Kidney (tissue), 14 donors: ENCODE data around the gene EMX1. TPM values are rescaled to one million over a fixed set of nuclear protein-coding genes. Genes with fewer than 3 reads are reported as not detected.
A peak's percentile ranks its signal among the peaks of the same experiment; 100 is the strongest.

Experiments
- DNase-seq, 5 donors: peaks; one replicate each; pipeline ENCODE4 v3.0.0-alpha.2; 2013 to 2020
- FAIRE-seq: peaks from 2 replicates; lab custom pipeline; 2012; peaks lifted over from hg19 to GRCh38; lab: Jason Lieb, UNC
- H3K27ac ChIP-seq, 2 donors: one replicate each; pipeline ENCODE4 v1.7.0; 2013; ENCODE audit warnings: low read depth in 2 of 2, low read length in 2 of 2, inconsistent platforms in 1 of 2
- H3K27me3 ChIP-seq: one replicate; pipeline ENCODE4 v1.7.1; 2013; ENCODE audit warnings: low read length, inconsistent platforms; ENCODE audit not compliant: control insufficient read depth, insufficient read depth
- H3K36me3 ChIP-seq, 3 donors: one replicate each; pipeline versions ENCODE4 v1.7.0 to v1.7.1; 2013; ENCODE audit warnings: low read length in 3 of 3, control low read depth in 1 of 3, inconsistent platforms in 1 of 3; ENCODE audit not compliant: insufficient read depth in 3 of 3, control insufficient read depth in 2 of 3
- H3K4me1 ChIP-seq, 3 donors: one replicate each; pipeline versions ENCODE4 v1.7.0 to v1.7.1; 2013; ENCODE audit warnings: low read length in 3 of 3, inconsistent platforms in 1 of 3, low read depth in 1 of 3; ENCODE audit not compliant: control insufficient read depth in 2 of 3, insufficient read depth in 2 of 3
- H3K4me3 ChIP-seq, 3 donors: one replicate each; pipeline versions ENCODE4 v1.7.0 to v1.8.1; 2013; ENCODE audit warnings: low read length in 3 of 3, control low read depth in 1 of 3, inconsistent platforms in 1 of 3
- H3K9ac ChIP-seq, 3 donors: one replicate each; pipeline versions ENCODE4 v1.7.0 to v1.7.1; 2013; ENCODE audit warnings: low read length in 3 of 3, control low read depth in 1 of 3, inconsistent platforms in 1 of 3
- H3K9me3 ChIP-seq, 3 donors: one replicate each; pipeline versions ENCODE4 v1.7.0 to v1.7.1; 2013; ENCODE audit warnings: low read length in 3 of 3, control low read depth in 1 of 3, inconsistent platforms in 1 of 3; ENCODE audit not compliant: control insufficient read depth in 2 of 3, insufficient read depth in 1 of 3
- CTCF ChIP-seq: IDR thresholded peaks from 3 replicates; pipeline ENCODE4 v1.5.1; 2012; ENCODE audit warnings: mild to moderate bottlenecking, moderate library complexity, borderline replicate concordance; ENCODE audit not compliant: insufficient read depth; ENCODE audit errors: extremely low read depth
- intact Hi-C: fragments of 100-400 bp; cut with DNase I; formaldehyde crosslinking; loops from one replicate; pipeline ENCODE4 v1.11.1; 2022
- polyA plus RNA-seq: library from polyadenylated mRNA; stranded (reverse); fragments of 350-450 nt; fragmentation: Illumina TruSeq; extraction: RNeasy Lipid Tissue Mini Kit (QIAGEN cat#74804); gene quantifications from one replicate; pipeline ENCODE4 v1.2.3, GENCODE V29; 2014; ENCODE audit warnings: low read depth, low replicate concordance; ENCODE audit not compliant: insufficient read depth
- total RNA-seq: library from RNA; stranded (reverse); fragmentation: NEBNext Ultra II Directional; extraction: Animal tissue kit (Norgen Biotek cat#: 25700); gene quantifications from one replicate; pipeline ENCODE4 v1.2.1, GENCODE V29; 2021
- donor health status: control.
- donor health status: control.
- donor health status: control.
- donor health status: control.
- donor health status: control.
- donor health status: DM: yes; HTN: yes; CAD: no.
- donor health status: Normal renal cell carcinoma (clear cell type).

Gene EMX1
- total and polyA plus RNA-seq, 2 donors from 2014 or later: 19.6 to 132 TPM

GRCh38 chr2:72961853-72962468 is 44.6 kb downstream of the EMX1 start:
- H3K4me3 ChIP-seq: no peak overlapping the region
- intact Hi-C loops: no loop called here
- H3K27me3 ChIP-seq: no peaks in the 10 kb centered on the region
- no peak overlapping the region for H3K9ac ChIP-seq
- no peak for TF ChIP-seq CTCF
- no peak overlapping the region for H3K27ac ChIP-seq
- DNase-seq: peak in 1 of 5 donors; percentile 45
- peaks cover 0 to 20% (median 14%) of the 10 kb centered on the region in 3 donors for H3K4me1 ChIP-seq
- peaks cover 0 to 3% (median 0%) of the 10 kb centered on the region in 3 donors for H3K36me3 ChIP-seq
- no peaks in the 10 kb centered on the region for H3K9me3 ChIP-seq
- no peak for FAIRE-seq

- peak overlapping the region in 1 of 3 donors; percentile 12 for H3K9ac ChIP-seq
- peak overlapping the region; percentile 41 to 66 for H3K27ac ChIP-seq
- DNase-seq: no peak
- no peaks in the 10 kb centered on the region for H3K27me3 ChIP-seq
- TF ChIP-seq CTCF: no peak
- H3K4me1 ChIP-seq: peaks cover 0 to 21% (median 14%) of the 10 kb centered on the region in 3 donors
- H3K4me3 ChIP-seq: no peak overlapping the region
- FAIRE-seq: no peak
- H3K9me3 ChIP-seq: no peaks in the 10 kb centered on the region
- peaks cover 0 to 5% (median 0%) of the 10 kb centered on the region in 3 donors for H3K36me3 ChIP-seq
- intact Hi-C loops: no loop called here
Observed at GRCh38 chr2:72962911-72963310, 45.6 kb downstream of the EMX1 start.

- DNase-seq: peak; percentile 52 to 79 (median 64)
Observed at GRCh38 chr2:72963423-72964145, 46.3 kb downstream of the EMX1 start.

More at GRCh38 chr2:72963423-72964145, 46.3 kb downstream of the EMX1 start:
- FAIRE-seq: no peak
- Histone ChIP-seq H3K4me3 (no peak overlapping the region), H3K9me3 (no peaks in the 10 kb centered on the region), H3K27ac (peak overlapping the region; percentile 41 to 66), H3K4me1 (peaks cover 0 to 20% (median 14%) of the 10 kb centered on the region in 3 donors), H3K27me3 (no peaks in the 10 kb centered on the region), H3K9ac (peak overlapping the region in 1 of 3 donors; percentile 12), H3K36me3 (peaks cover 0 to 5% (median 0%) of the 10 kb centered on the region in 3 donors)
- TF ChIP-seq CTCF: no peak
- intact Hi-C loops: no loop called here
